Testis (tissue), 3 donors: Measurements from ENCODE around the gene ZBTB20. TPM values are rescaled to one million over a fixed set of nuclear protein-coding genes. Genes with fewer than 3 reads are reported as not detected.
A peak's percentile ranks its signal among the peaks of the same experiment; 100 is the strongest.

Experiments
- DNase-seq: peaks from one replicate; pipeline ENCODE4 v3.0.0-alpha.2; 2019
- H3K27ac ChIP-seq, 2 donors: fragments of 200-600 bp; sonication (generic); one replicate each; pipeline ENCODE4 v1.5.1; 2019
- H3K27me3 ChIP-seq: fragments of 200-600 bp; sonication (generic); one replicate; pipeline ENCODE4 v1.5.1; 2019
- H3K36me3 ChIP-seq: fragments of 200-600 bp; sonication (generic); one replicate; pipeline ENCODE4 v1.5.1; 2017; ENCODE audit warnings: low read depth; ENCODE audit errors: missing control alignments
- H3K4me1 ChIP-seq: fragments of 200-600 bp; sonication (generic); one replicate; pipeline ENCODE4 v1.5.1; 2019
- H3K4me3 ChIP-seq, 2 donors: fragments of 200-600 bp; sonication (generic); one replicate each; pipeline ENCODE4 v1.5.1; 2017 to 2019
- H3K9me3 ChIP-seq: fragments of 200-600 bp; sonication (generic); one replicate; pipeline ENCODE4 v1.5.1; 2017
- POLR2A ChIP-seq: fragments of 450-650 bp; IDR thresholded peaks from one replicate; pipeline ENCODE4 v1.6.1; 2017; ENCODE audit warnings: antibody characterized with exemption, mild to moderate bottlenecking, moderate library complexity
- WGBS, 2 donors: methylation state at CpG; one replicate each; pipeline ENCODE4 v1.1.5; 2018; 5-methylcytosine and 5-hydroxymethylcytosine counted together
- intact Hi-C: fragments of 100-400 bp; cut with DNase I; formaldehyde crosslinking; loops from one replicate; pipeline ENCODE4 v1.15.1; 2023; ENCODE audit warnings: low total_unique reads
- polyA plus RNA-seq: library from polyadenylated mRNA; stranded (reverse); fragments of 350-450 nt; fragmentation: Illumina TruSeq; extraction: RNeasy Lipid Tissue Mini Kit (QIAGEN cat#74804); gene quantifications from one replicate; pipeline ENCODE4 v1.2.3, GENCODE V29; 2014; ENCODE audit warnings: low read depth, low replicate concordance; ENCODE audit not compliant: insufficient read depth
- total RNA-seq, 2 donors: library from RNA; depleted of rRNA; stranded (reverse); fragments of >200 nt; gene quantifications; one replicate each; pipeline ENCODE4 v1.2.3, GENCODE V29; 2016
- TF ChIP-seq, protein P1 (sequence below), 3 experiments: fragments of 450-650 bp in 2 of 3; fragments of 200-600 bp in 1 of 3; sonication (generic) in 1 of 3; IDR thresholded peaks; one replicate each; pipeline ENCODE4 v1.5.1; 2016 to 2019; ENCODE audit warnings: antibody characterized with exemption in 3 of 3, mild to moderate bottlenecking in 2 of 3, moderate library complexity in 1 of 3

ZBTB20 gene
- total and polyA plus RNA-seq, 3 donors from 2014 or later: 36.8 to 179 (median 126) TPM

DNA sequence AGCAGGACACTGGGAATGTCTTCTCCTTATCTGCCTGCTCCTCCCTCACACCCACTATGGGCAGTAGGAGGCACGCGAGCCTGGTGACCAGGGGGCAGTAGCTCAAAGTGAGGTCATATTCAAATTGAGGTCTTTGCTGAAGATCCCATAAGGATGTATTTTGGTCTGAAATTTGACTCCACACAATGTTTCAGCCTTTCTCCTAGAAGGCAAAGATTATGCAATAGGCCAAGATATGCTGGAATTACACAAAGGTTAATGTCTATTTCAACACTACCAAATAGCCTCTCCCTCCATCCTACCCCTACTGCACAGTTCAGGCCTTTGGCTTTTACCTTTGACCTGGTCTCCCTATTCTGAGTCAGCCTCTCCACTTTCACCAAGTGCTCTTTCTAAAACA lies 650.2 kb downstream of the ZBTB20 start:
- 57 to 65% methylated on average over 2 of the region's 2 CpGs for WGBS, 2 donors
- H3K27ac ChIP-seq: peak overlapping the region; percentile 28 to 34
- H3K36me3 ChIP-seq: no peaks in the 10 kb centered on the region
- H3K9me3 ChIP-seq: no peaks in the 10 kb centered on the region
- peak; percentile 79 for DNase-seq
- H3K4me3 ChIP-seq: no peak overlapping the region
- no peak for TF ChIP-seq POLR2A
- TF ChIP-seq, protein P1, sequence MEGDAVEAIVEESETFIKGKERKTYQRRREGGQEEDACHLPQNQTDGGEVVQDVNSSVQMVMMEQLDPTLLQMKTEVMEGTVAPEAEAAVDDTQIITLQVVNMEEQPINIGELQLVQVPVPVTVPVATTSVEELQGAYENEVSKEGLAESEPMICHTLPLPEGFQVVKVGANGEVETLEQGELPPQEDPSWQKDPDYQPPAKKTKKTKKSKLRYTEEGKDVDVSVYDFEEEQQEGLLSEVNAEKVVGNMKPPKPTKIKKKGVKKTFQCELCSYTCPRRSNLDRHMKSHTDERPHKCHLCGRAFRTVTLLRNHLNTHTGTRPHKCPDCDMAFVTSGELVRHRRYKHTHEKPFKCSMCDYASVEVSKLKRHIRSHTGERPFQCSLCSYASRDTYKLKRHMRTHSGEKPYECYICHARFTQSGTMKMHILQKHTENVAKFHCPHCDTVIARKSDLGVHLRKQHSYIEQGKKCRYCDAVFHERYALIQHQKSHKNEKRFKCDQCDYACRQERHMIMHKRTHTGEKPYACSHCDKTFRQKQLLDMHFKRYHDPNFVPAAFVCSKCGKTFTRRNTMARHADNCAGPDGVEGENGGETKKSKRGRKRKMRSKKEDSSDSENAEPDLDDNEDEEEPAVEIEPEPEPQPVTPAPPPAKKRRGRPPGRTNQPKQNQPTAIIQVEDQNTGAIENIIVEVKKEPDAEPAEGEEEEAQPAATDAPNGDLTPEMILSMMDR (IDR thresholded peaks at IDR 0.05): no peak
- H3K4me1 ChIP-seq: peaks cover 11% of the 10 kb centered on the region
- intact Hi-C loops: no loop called here
- H3K27me3 ChIP-seq: no peaks in the 10 kb centered on the region

DNA sequence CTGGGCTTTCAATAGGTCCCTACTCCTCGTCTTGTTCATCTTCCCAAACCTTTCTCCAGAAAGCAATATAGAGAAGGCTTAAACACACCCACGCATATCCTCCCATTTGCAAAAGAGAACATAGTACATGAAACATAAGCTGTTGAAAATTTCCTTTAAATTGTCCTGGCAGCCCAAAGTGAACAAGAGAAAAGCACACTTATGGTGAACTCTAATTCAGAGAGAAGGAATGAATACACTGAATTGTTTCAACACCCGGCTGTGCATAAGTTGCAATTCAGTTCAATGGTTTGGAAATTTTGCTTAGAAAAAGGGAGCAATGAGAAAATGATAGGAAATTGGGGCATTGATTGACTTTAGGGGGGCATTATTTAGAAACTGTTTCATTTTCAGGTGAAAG lies 650.6 kb downstream of the ZBTB20 start:
- no peak for DNase-seq
- H3K4me1 ChIP-seq: peaks cover 11% of the 10 kb centered on the region
- 73 to 84% methylated on average over 3 of the region's 3 CpGs for WGBS, 2 donors

GRCh38 chr3:114496021-114496434 lies 651.1 kb downstream of the ZBTB20 start:
- no peak for DNase-seq
- peak overlapping the region in 1 of 2 donors; percentile 16 for H3K27ac ChIP-seq
- intact Hi-C loops: no loop called here

More for the DNA sequence above, 650.6 kb downstream of the ZBTB20 start:
- Histone ChIP-seq H3K27me3 (no peaks in the 10 kb centered on the region), H3K9me3 (no peaks in the 10 kb centered on the region), H3K27ac (peak overlapping the region in 1 of 2 donors; percentile 16), H3K4me3 (no peak overlapping the region), H3K36me3 (no peaks in the 10 kb centered on the region)
- intact Hi-C loops: no loop called here
- no peak for TF ChIP-seq POLR2A
- TF ChIP-seq, protein P1 (IDR thresholded peaks at IDR 0.05): no peak

GRCh38 chr3:114494498-114494897 lies 652.6 kb downstream of the ZBTB20 start:
- H3K27ac ChIP-seq: no peak overlapping the region
- TF ChIP-seq POLR2A: no peak
- TF ChIP-seq, protein P1 (IDR thresholded peaks at IDR 0.05): no peak
- no peaks in the 10 kb centered on the region for H3K36me3 ChIP-seq
- intact Hi-C loops: no loop called here
- H3K27me3 ChIP-seq: no peaks in the 10 kb centered on the region
- H3K9me3 ChIP-seq: no peaks in the 10 kb centered on the region
- H3K4me1 ChIP-seq: peaks cover 11% of the 10 kb centered on the region
- H3K4me3 ChIP-seq: no peak overlapping the region
- WGBS, 2 donors: 96 to 100% methylated on average over 1 of the region's 1 CpG
- DNase-seq: no peak

More at GRCh38 chr3:114496021-114496434, 651.1 kb downstream of the ZBTB20 start:
- Histone ChIP-seq H3K36me3 (no peaks in the 10 kb centered on the region), H3K4me1 (peaks cover 11% of the 10 kb centered on the region), H3K4me3 (no peak overlapping the region), H3K27me3 (no peaks in the 10 kb centered on the region), H3K9me3 (no peaks in the 10 kb centered on the region)
- WGBS, 2 donors: 33 to 43% methylated on average over 1 of the region's 1 CpG
- TF ChIP-seq, protein P1 (IDR thresholded peaks at IDR 0.05): no peak
- TF ChIP-seq POLR2A: no peak

DNA sequence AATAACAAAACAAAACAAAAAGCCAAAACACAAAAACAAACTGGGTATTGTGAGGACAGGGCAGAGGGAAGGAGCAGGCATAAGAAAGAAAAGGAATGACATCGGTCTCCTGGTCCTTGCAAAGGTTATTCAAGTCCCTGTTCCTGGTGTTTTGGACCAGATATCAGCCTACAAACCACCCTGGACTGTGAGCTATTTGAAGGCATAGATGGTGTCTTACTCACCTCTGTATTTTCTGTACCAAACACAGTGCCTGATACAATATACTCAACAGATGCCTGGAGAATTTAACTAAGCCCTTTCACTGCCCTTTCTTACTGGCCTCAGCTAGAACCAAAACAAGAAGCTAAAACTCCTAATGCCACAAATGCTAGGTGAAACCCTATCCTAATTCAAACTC lies 656.3 kb downstream of the ZBTB20 start:
- no peak for DNase-seq
- Histone ChIP-seq H3K4me3 (no peak overlapping the region), H3K27me3 (no peaks in the 10 kb centered on the region), H3K4me1 (no peaks in the 10 kb centered on the region), H3K27ac (no peak overlapping the region), H3K9me3 (no peaks in the 10 kb centered on the region), H3K36me3 (no peaks in the 10 kb centered on the region)
- TF ChIP-seq, protein P1 (IDR thresholded peaks at IDR 0.05): no peak
- no peak for TF ChIP-seq POLR2A
- WGBS, 2 donors: 87 to 88% methylated on average over 1 of the region's 1 CpG
- intact Hi-C loops: no loop called here
